HG02973 (cell line): ENCODE data around the gene PHLDB1.

ENCODE experiments used
- ATAC-seq: cut with Tn5 transposase; IDR thresholded peaks from one replicate; pipeline ENCODE4 v1.9.1; 2021; ENCODE audit warnings: moderate library complexity; ENCODE audit not compliant: unreplicated experiment

Gene PHLDB1

DNA sequence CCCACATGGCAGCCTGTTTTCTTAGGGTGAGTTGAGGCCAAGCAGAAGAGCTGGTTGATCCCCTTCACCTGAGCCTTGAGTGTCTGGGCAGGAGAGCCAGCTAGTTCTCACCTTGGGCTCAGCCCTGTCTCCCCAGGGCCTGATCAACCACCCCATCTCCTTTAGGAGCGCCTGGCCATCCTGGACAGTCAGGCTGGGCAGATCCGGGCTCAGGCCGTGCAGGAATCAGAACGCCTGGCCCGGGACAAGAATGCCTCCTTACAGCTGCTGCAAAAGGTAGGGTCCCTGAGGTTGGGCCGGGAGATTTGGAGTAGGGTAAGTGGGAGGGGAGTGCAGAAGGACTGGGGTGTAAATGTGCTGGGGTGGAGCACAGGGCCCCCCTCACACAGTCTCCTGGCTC is 31.3 kb downstream of the PHLDB1 start:
- no peak for ATAC-seq

DNA sequence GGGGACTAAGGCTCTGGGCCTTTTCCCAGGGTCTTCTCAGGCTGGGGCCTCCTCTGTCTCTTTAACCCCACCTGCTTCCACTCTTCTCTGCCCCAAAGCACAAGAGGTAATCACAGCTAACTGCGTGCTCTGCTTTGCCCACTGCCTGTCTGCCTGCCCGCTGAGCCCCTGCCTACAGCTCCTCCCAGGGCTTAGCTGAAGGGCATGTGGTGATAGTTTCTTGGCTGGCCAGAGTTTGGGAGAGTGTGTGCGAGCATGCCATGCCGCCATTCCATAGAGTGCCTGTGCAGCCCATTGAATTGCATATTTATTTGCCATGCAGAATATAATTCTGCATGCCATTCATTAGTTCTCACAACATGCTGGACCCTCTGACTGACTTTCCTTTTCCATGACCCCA is 32.5 kb downstream of the PHLDB1 start:
- ATAC-seq: no peak

DNA sequence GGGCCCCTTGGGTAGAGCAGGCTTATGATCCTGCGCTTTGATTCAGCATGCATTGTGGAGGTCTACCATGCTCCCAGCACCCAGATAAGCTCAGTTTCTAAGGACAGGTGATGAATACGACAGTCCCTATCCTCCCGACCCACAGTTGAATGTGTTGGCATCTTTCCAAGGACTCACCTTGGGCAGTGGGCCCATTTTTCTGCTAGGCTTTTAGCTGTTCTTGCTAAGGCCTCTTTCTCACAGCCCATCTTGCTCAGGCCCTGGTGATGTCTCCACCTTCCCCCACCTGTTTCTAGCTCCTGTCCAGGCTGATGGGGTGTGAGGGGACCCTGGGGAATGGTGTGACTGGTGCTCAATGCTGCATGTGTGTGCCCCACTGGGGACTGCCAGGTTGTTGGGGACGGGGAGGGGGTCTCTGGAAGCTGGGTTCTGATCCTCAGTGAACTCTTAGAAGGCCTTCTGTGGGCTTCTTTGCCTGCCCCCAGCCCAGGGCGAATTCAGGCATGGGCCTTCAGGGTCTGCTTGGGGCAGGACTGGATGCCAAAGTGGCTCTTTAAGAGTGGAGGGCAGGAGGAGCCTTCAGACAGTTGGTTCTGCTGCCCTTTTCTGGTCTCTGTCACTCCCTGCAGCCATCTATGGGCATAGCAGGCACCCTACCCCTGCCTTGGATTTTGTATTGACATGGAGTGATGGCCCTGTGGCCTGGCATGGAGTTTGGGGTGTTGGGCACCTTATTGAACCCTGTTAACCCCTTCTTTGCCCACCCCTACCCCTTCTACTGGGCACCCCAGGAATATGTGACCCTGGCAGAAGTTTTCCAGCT is 33.1 kb downstream of the PHLDB1 start:
- no peak for ATAC-seq

DNA sequence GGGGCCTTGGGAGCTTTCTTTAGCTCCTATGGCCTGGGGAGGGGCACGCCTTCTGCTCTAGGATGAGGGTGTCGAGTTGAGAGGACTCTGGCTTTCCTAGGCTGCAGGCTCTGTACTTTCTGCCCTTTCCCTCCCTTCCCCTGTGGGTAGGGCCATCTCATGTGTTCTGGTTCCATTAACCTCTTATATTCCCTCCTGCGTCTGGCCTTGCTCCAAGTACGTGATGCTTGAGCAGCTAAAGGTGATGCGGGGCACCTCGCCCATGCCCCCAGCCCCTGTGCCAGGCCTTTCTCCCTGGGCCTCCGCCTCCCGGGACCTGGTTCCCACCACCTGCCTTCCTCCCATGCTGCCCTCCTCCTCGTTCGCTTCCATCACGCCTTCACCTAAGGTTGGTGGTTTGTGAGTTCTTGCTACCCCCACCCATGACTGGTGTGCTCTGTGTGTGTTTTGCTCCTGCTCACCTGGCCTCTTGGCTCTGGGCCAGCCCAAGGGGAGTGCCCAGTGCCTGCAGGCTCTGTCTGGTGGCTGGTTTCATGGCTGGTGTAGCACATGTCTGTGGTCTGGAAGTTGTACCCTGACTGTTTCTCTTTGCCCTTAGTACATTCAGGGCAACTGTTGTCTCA is 34.1 kb downstream of the PHLDB1 start:
- ATAC-seq: no peak

DNA sequence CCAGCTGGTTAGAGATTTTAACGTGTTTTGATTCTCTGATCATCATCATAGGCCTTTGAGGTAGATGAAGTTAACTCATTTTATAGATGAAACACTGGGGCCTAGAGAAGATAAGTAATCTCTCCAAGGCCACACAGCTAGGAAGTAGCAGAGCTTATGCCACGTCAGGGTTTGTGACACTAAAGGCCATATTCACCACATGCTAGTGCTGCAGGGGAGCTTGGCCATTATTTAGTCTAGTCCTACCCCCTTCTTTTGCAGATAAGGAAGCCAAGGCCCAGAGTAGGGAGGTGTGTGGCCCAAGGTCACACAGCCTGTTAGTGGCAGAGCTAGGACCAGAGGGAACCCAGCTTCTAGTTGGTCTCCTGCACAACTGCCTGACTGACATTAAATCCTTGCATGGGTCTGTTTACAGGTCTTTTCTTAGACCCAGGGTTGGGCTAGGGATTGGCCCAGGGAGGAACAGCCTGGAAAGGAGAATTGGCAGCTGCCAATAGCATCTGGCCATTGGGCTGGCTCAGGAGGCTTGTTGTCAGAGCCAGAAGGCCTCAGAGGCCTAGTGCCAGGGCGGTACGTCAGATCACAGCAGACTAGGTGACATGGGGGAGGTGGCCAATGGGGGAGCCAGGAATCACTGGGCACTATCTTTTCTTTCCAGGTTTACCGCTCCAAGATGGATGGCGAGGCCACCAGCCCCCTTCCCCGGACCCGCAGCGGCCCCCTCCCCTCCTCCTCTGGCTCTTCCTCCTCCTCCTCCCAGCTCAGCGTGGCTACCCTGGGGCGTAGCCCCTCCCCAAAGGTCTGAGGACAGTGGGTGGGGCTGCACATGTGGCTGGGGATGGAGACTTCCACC is 36.0 kb downstream of the PHLDB1 start:
- no peak for ATAC-seq

DNA sequence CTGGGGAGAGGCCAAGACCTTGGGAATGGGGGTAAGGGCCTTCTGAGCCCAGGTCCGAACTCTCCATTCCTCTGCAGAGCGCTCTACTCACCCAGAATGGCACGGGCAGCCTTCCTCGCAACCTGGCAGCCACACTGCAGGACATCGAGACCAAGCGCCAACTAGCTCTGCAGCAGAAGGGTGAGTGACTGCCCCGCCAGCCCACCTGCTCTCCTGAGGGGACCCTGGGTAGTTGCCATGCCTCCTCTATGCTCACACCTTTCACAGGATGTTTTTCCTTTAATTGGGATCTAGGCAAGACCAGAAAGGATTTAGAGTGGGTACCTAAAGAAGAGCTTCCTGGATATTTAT is 36.6 kb downstream of the PHLDB1 start:
- no peak for ATAC-seq

DNA sequence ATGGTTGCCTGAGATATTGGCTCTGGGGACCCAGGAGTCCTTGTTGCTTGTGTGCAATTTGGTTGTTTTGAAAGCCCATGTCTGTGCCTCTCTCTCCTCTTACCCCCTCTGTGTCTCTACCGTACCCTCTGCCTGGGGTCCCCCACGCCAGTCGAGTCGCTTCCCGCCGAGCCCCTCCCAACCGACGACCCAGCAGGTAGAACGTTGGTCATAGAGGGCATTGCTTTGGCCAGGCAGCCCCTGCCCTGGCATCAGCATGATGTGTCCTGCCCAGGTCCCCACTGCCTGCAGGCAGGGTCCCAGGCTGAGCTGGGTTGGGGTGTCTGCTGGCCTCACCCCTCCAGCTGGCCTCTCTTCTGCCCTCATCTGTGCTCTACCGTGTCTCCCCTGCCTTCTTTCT is 37.1 kb downstream of the PHLDB1 start:
- no peak for ATAC-seq

DNA sequence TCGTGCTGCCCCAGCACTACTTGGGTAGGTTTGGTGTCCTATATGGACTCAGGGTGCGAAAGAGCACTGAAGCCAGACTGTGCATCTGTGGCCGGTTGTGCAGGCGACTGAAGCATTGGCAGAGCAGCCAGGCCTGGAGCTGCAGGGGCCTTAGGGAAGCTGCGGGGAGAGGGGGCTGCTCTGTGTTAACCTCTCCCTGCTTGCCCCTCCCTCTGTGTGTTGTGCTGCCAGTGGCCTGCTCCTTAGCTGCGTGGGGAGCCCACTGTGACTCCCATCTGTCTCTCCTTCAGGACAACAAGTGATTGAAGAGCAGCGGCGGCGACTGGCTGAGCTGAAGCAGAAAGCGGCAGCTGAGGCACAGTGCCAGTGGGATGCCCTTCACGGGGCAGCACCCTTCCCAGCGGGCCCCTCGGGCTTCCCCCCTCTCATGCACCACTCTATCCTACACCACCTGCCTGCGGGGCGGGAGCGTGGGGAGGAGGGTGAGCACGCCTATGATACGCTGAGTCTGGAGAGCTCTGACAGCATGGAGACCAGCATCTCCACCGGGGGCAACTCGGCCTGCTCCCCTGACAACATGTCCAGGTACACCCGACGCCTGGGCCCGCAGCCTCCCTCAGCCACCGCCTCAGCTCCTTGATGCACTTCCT is 37.8 kb downstream of the PHLDB1 start:
- no peak for ATAC-seq

DNA sequence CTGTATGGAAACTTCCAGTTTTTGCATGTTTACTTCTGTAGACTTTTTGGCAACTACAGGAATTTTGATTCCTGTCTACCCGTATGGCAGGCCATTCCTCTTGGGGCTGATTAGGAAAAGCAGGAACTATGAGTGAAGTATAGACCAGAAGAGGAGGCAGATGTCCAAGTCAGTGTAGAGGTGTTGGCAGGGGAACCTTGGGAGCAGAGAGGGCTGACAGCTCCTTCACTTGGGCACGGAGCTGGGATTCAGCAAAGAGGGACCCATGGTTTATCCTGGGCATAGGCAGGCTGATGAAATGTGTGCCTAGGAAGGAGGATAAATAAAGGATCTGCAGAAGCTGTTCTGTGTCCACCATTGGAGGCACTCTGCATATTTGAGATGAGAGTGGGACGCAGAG is 39.0 kb downstream of the PHLDB1 start:
- no peak for ATAC-seq

DNA sequence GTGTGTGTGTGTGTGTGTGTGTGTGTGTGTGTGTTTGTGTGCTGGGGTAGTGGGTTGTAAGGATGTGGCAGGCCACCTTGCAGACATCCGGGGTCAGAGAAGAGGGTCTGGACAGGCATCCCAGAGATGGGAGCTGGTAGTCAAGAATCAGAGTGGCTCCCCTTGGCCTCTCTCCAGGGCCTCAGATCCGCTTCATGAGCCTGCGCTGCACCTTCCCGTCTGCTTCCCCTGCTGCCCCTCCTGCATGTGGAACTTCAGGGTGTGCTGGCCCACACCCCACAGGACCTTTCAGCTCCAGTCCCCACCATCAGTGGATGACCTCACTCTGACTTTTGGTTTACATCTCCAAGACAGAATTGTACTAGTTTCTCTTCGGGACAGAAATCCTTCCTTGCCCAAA is 40.9 kb downstream of the PHLDB1 start:
- no peak for ATAC-seq

DNA sequence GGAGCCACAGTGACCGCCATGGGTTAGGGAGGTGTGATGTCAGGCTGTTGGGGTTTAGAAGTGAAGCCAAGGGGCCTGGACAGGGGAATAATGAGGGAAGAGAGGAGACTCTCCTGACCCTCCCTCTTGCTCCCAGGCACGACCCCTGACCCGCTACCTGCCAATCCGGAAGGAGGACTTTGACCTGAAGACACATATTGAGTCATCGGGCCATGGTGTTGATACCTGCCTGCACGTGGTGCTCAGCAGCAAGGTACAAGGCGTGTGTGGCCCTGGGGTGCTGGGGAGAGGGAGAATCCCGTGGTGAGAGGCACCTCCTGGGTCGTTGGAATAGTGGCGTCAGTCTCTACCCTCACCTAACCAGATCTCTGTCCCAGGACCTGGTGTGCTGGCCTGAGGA is 42.5 kb downstream of the PHLDB1 start:
- no peak for ATAC-seq

DNA sequence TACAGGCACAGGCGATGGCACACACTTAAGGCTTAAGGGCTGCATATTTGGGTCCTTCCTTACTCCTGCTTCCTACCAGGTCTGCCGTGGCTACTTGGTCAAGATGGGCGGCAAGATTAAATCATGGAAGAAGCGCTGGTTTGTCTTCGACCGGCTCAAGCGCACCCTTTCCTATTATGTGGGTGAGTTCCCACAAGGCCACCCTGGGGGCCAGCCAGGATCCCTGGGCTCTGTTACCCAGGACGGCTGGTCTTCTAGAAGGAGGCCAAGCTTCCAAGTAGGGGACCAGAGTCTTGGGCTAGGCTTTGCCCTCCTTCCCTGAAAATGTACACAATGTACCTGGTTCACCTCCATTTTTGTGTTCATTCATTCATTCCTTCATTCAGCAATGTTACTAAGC is 43.0 kb downstream of the PHLDB1 start:
- no peak for ATAC-seq

DNA sequence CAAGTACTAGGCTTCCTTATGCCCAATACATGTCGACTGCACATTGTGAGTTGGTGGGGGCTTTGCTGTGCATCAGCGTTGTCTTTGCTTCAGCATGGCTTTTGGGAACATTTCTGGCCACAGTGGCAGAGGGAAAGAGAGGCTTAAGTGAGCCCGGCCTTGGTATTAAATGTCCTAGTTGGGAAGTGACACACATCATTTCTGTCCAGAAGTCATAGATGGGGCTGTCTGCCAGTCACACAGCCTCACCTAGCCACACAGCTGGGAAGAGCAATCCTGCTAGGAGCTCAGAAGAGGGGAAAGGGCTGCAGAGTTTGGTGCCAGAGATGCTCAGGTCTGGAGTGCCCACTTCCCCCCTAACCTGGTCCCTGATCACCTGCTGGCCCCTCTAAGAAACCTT is 44.4 kb downstream of the PHLDB1 start:
- ATAC-seq: no peak

DNA sequence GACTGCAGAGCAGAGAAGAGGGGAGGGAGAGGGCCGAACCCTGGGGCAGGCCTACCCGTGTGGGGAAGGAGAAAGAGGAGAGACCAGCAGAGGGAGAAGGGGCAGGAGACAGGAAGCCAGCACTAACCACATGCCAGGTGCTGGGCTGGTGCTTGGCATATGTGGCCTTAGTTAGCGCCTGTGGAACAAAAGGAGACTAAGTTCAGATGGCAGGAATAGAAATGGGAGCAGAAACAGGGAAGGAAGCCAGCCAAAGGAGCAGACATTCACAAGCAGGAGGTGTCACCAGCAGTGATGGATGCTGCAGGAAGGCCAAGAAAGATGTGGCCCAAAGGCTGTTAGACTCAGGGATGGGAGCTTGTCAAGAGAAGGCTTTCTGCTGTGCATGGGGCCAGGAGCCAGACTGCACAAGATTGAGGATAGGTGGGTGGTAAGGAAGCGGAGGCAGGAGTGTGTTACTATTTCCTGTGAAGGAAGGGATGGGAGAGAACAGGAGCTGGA is 45.3 kb downstream of the PHLDB1 start:
- ATAC-seq: no peak

DNA sequence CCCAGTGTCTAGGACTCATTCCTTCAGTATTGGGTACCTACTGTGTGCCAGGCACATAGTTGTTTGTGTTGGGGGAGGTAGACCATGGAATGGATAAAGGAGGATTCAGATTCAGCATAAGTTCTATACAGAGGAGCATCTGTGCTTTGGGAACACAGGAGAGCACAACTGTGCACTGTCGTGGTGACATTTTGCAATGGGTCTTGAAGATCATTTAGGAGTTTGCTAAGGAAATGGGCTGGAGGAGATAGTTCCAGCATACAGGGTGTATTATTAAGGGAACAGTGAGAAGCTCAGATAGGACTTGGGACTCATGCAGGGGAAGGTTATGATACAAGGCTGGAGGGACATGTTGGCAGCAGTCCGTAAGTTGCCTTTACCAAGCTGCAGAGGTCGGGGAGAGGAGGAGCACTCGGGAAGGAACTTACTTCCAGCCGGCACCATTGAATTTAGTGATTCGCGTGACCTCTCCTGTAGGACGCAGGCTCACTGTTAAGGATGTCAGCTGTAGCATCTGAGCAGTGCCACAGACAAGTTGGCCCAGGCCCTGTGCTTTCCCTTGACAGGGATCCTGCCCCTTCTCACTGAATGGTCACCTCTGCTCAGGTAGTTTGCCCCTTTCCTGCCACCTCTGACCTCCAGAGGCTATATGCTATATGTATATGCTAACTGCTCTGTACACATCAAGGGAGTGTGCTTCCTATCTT is 46.4 kb downstream of the PHLDB1 start:
- ATAC-seq: no peak

DNA sequence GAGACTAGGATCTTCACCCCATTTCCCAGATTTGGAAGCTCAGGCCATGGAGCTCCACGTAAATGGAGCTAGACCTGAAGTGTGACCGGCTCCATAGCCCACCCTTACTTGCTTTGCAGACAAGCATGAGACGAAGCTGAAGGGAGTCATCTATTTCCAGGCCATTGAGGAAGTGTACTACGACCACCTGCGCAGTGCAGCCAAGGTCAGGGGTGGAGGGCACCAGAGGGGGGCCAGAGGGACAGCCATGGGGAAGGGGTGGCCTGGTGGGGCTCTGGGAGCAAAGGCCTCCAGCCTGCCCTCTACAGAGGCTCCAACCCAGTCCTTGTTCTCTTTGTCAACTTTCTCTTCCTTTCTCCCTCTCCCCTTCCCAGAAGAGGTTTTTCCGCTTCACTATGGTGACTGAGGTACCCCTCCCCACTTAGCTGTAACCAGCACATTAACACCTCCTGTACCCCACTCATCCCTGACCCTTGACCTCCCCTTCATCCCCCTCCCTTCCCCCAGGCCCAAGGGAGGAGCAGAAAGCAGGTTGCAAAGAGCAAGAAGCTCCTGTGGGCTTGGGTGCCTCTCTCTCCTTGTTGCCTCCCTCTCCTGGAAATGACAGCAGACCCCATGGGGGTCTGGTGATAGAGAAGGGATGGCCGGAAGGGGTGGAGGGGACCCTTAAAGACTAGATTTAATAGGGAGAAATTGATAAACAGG is 48.2 kb downstream of the PHLDB1 start:
- ATAC-seq: no peak

DNA sequence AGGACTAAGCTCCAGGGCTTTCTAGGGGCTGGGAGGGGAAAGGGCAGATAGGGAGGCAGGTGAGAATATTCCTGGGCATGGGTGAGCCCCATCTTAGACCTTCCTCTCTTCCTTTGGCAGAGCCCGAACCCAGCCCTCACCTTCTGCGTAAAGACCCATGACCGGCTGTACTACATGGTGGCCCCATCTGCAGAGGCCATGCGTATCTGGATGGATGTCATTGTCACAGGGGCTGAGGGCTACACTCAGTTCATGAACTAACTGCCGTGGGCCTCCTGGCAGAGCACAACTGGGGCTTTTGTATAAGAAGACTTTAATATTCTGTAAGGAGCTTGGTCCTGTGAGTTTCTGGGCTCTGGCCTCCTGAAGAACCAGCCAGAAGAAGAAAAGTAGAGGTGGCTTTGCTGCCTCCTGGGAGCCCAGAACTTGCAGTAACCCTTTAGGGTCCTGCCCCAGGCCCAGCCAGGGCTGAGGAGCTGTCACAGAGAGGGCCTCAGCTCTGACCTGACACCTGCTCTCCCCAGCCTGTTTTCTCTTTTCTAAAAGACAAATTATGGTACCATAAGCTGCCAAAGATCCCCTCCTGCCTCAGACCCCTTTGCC is 49.2 kb downstream of the PHLDB1 start:
- ATAC-seq: no peak

DNA sequence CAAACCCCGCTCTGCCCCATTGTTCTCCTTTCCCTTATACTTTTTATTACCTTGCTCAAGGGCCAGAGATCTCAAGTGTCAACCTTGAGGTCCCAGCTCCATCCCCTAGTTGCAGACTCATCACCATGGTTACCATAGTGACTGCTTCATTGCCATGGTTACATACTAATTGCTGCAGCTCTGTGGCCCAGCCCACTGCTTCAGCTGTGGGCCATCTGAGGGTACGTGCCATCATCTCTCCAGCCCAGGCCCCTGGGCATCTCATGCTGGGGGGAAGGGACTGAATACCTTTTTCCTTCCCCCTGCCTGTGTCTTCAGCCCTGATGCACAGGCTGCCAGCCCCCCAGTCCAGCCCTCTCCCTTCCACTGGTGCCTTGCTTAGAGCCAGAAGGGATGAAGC is 49.8 kb downstream of the PHLDB1 start:
- no peak for ATAC-seq

DNA sequence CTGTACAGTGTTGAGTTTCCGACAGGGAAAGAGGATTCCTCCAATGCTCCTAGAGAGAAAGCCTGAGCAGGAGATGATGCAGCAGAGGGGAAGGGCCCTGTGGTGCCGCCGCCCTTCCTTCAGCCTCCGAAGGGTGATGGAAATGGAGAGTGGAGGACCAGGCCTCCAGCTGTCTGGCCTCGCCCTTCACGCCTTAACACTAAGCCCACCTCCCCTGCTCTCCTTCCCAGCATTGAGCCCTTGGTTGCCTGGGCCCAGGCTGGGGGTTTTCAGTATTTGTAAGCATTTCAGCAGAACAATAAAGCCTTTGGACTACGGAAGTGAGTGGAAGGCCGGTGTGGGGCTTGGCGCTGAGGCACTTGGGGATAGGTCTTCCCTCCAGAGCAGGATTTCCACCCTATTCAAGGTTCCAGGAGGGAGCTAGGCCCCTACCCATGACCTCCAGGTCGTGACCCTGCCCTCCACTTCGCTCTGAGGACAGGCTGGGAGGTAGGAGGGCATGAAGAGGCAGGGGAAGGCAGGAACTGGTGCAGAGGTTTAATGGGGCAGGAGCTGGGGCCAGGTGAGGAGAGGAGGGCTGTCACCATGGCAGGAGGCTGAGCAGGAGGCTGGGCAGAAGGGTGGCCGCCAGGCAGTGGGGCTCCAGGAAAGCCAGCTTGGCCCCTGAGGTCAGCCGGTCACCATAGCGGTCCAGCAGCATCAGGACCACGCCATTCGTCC is 50.5 kb downstream of the PHLDB1 start:
- no peak for ATAC-seq
